Panc1 (cell line): Measurements from ENCODE around the gene UBE2L6.

Experiments
- CTCF ChIP-seq: fragments of 450-650 bp; IDR thresholded peaks from 2 replicates; pipeline ENCODE4 v1.5.1; 2017; ENCODE audit warnings: mild to moderate bottlenecking
- POLR2AphosphoS5 ChIP-seq: IDR thresholded peaks from 2 replicates; pipeline ENCODE4 v1.6.1; 2012; ENCODE audit warnings: mild to moderate bottlenecking, low read depth, low read length, moderate library complexity
- SIN3A ChIP-seq: IDR thresholded peaks from 2 replicates; pipeline ENCODE4 v1.6.1; 2012; ENCODE audit warnings: low read depth, mild to moderate bottlenecking, low read length, moderate library complexity, borderline replicate concordance; ENCODE audit not compliant: insufficient read depth
- TCF7L2 ChIP-seq: IDR thresholded peaks from 2 replicates; pipeline ENCODE4 v1.6.1; 2011; ENCODE audit warnings: mild to moderate bottlenecking, low read depth, low read length, inconsistent platforms

- TF ChIP-seq CTCF: no peak
- no peak for TF ChIP-seq POLR2AphosphoS5
- no peak for TF ChIP-seq SIN3A
- no peak for TF ChIP-seq TCF7L2
Measured at GRCh38 chr11:57571606-57572005, 4.1 kb upstream of the UBE2L6 start.
